Measurements from ENCODE around the gene SLC38A6. TPM values are rescaled to one million over a fixed set of nuclear protein-coding genes. Genes with fewer than 3 reads are reported as not detected.

SLC38A6 gene
- total RNA-seq (2014; rRNA removed; shearing (Covaris generic)): 7.7 and 8.5 TPM in 2 replicates

DNA sequence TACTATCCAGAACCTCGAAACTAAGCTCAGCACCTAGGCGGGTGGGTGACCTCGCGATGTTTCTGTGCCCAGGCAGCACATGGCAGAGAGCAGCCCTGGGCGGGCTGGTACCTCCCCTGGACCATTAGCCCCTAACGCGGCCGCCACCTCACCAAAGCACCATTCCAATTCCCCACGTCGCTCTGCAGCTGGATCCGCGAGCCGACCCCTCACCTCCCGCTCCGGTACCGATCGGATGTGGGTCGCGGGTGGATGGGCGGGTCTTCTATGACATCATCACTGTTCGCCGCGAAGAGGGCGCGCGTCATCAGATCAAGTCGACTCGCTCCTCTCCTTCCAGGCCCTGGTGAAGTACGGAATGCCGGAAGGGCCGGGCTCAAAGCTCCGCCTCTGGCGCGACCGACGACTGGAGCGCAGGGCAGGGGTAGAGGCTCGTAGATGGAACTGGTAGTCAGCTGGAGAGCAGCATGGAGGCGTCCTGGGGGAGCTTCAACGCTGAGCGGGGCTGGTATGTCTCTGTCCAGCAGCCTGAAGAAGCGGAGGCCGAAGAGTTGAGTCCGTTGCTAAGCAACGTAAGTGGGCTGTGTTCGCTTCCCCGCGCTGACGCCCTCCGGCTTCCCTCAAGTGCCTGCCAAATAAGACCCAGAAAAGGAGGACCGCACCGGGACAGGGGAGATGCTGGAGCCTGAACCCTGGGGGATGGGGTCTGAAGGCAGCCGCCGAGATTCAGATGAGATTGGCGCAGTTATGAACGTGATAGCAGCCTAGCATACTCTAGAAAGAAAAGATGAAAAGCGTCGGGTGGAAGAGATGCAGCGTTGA is at the start of gene SLC38A6, which contains the start of gene TRMT5:
TSS of gene SLC38A6 (plus strand) at position 435 of the 822 bp plus-strand sequence. CDS start at position 468, 33 bp downstream.
TSS of gene TRMT5 (minus strand) at position 269 of the 822 bp plus-strand sequence. CDS start at position 163, 106 bp downstream.

Small RNA genes lying within 50 kb of the gene (small RNA-seq; reads per million reads assigned to genes)
- not detected for gene RNU6-398P

Other genes starting within 250 kb of the SLC38A6 start
- 33.2 and 54.5 TPM in 2 replicates for gene MNAT1, start 246.5 kb upstream of the SLC38A6 start, total RNA-seq (2014; rRNA removed; shearing (Covaris generic))
- gene TRMT5, start 166 bp upstream of the SLC38A6 start, total RNA-seq (2014; rRNA removed; shearing (Covaris generic)): 4.4 and 17.2 TPM in 2 replicates